AG04450 (cell line): ENCODE results near the gene ADAM19. TPM values are rescaled to one million over a fixed set of nuclear protein-coding genes. Genes with fewer than 3 reads are reported as not detected.

Source experiments
- CTCF ChIA-PET: fragments of 300-600, 350-600 bp; formaldehyde crosslinking; extraction: SDS; loops from one replicate; lab custom pipeline; 2022; ENCODE audit warnings: antibody characterized with exemption, inconsistent platforms; lab: Charles Lee
- POLR2A ChIA-PET: fragments of 350-600 bp; formaldehyde crosslinking; extraction: SDS; loops from one replicate; lab custom pipeline; 2021; ENCODE audit warnings: antibody characterized with exemption, inconsistent platforms; lab: Yijun Ruan, JAX
- DNase-seq: peaks from one replicate; pipeline ENCODE4 v3.0.0-alpha.2; 2011; ENCODE audit warnings: low read depth, low spot score
- H3K27ac ChIP-seq: one replicate; pipeline ENCODE4 v1.5.1; 2012; ENCODE audit warnings: low read depth, low read length, control low read depth
- H3K27me3 ChIP-seq: one replicate; pipeline ENCODE4 v1.6.0; 2012; ENCODE audit warnings: low read length; ENCODE audit not compliant: control insufficient read depth, insufficient read depth
- H3K4me3 ChIP-seq: 2 replicates; pipeline ENCODE4 v1.5.1; 2011; ENCODE audit warnings: mild to moderate bottlenecking, low read depth, low read length, control low read depth
- H3K9me3 ChIP-seq: 2 replicates; pipeline ENCODE4 v1.5.1; 2012; ENCODE audit warnings: low read length; ENCODE audit not compliant: control insufficient read depth, insufficient read depth
- polyA plus RNA-seq: library from polyadenylated mRNA; depleted of rRNA; stranded (reverse); fragments of >200 nt; gene quantifications from 2 replicates; pipeline ENCODE4 v1.2.3, GENCODE V29; 2011
- TF ChIP-seq, protein P1 (sequence below): IDR thresholded peaks from 2 replicates; pipeline ENCODE4 v1.5.1; 2011; ENCODE audit warnings: low read depth, low read length, control low read depth, inconsistent platforms

Gene ADAM19
- polyA plus RNA-seq, 1 experiment: 44.7 TPM

DNA sequence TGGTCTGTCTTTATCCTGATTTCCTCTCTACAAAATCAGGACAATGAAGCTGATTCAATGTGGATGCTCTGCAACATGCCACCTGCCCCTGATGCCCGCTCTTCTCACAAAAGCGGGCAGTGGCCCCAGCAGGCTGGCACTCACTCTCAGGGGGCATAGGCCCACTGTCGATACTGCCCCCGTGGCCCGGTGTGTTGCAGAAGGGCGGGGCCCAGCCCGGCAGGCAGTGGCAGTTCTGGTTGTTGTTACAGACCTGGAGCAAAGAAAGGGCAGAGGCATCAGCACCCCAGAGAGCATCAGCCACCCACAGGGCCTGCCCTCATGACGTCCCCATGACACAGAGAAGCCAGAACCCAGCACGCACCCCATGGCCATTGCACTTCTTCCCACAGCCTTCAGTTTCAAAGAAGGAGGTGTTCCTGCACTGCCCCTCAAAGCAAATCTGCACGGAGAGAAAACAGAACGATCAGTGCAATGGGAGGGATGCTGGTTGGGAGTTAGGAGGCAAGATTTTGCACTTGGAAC is 84.0 kb downstream of the ADAM19 start:
- Histone ChIP-seq H3K27me3 (no peaks in the 10 kb centered on the region), H3K27ac (no peak overlapping the region), H3K4me3 (no peak overlapping the region), H3K9me3 (no peaks in the 10 kb centered on the region; the same call in 1 of the 2 replicates)
- CTCF ChIA-PET: no interaction called here
- DNase-seq: no peak
- TF ChIP-seq, protein P1, sequence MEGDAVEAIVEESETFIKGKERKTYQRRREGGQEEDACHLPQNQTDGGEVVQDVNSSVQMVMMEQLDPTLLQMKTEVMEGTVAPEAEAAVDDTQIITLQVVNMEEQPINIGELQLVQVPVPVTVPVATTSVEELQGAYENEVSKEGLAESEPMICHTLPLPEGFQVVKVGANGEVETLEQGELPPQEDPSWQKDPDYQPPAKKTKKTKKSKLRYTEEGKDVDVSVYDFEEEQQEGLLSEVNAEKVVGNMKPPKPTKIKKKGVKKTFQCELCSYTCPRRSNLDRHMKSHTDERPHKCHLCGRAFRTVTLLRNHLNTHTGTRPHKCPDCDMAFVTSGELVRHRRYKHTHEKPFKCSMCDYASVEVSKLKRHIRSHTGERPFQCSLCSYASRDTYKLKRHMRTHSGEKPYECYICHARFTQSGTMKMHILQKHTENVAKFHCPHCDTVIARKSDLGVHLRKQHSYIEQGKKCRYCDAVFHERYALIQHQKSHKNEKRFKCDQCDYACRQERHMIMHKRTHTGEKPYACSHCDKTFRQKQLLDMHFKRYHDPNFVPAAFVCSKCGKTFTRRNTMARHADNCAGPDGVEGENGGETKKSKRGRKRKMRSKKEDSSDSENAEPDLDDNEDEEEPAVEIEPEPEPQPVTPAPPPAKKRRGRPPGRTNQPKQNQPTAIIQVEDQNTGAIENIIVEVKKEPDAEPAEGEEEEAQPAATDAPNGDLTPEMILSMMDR: no peak
- POLR2A ChIA-PET: no interaction called here

DNA sequence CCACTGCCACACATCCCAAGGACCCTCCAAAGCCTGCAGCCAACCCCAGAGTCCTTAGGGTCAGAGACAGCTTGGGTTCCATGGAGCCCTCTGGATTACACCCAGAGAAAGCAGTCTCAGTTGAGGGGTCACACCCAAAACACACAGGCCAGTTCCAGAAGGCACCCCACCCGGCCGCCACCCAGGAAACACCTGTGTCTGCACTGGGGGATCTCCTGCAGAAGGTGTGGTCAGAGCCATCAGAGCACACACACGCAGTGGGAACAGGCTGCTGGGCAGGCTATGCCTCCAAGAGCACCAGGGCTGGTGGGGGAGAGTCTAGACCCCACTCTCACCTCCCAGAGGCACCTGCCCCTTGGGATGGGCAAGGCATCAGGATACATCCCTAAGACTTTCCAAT is 88.2 kb downstream of the ADAM19 start:
- no peaks in the 10 kb centered on the region for H3K27me3 ChIP-seq
- ChIA-PET POLR2A (no interaction called here), CTCF (no interaction called here)
- no peak overlapping the region for H3K4me3 ChIP-seq
- H3K27ac ChIP-seq: no peak overlapping the region
- TF ChIP-seq, protein P1: no peak
- DNase-seq: no peak
- no peaks in the 10 kb centered on the region; the same call in 1 of the 2 replicates for H3K9me3 ChIP-seq

DNA sequence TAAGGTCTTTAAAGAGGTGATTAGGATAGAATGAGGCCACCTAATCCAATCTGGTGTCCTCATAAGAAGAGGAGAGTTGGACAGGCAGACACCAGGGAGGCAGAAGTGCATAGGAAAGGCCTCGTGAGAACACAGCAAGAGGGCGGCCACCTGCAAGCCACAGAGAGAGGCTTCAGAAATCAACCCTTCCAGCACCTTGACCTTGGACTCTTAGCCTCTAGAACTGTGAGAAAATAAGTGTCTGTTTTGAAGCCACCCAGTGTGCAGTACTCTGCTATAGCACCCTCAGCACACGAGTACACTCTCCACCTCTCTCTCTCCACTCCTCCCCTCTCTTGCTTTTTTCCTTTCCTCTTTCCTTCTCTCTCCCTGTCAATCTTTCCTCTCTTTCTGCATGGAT is 88.7 kb downstream of the ADAM19 start:
- TF ChIP-seq, protein P1: no peak
- Histone ChIP-seq H3K4me3 (no peak overlapping the region), H3K27ac (no peak overlapping the region), H3K9me3 (no peaks in the 10 kb centered on the region; the same call in 1 of the 2 replicates), H3K27me3 (no peaks in the 10 kb centered on the region)
- no peak for DNase-seq
- CTCF ChIA-PET: no interaction called here
- POLR2A ChIA-PET: no interaction called here

DNA sequence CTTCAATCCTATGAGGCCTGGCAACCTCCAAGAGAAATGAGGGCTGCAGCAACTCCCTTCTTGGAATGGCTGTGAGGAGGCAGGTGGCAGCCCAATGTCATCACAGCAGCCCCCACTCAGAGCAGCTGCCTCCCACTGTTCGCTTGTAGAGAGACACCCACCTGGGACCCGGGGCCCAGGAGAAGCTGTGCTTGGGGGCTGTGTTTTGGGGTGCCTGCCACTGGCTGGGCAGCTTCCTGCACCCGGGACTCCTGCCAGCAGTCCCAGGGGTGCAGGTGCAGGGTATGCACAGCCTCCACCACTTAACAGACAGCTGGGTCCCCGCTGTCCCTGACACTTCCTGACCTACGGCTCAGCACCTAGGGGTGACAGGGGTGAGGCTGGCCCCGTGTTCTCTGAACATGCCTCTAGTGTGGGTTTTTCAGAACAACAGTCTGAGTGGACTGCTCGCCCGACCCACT is 89.3 kb downstream of the ADAM19 start:
- no peak overlapping the region for H3K27ac ChIP-seq
- no peaks in the 10 kb centered on the region for H3K27me3 ChIP-seq
- TF ChIP-seq, protein P1: no peak
- H3K4me3 ChIP-seq: no peak overlapping the region
- DNase-seq: no peak
- no peaks in the 10 kb centered on the region for H3K9me3 ChIP-seq
- CTCF ChIA-PET: interaction anchor here (0.8 to 2.7 kb wide), 5 partner anchors 10 to 257 kb away, joined by 3 to 14 read pairs (median 7); partner anchors contain the start of gene LSM11
- POLR2A ChIA-PET: no interaction called here

DNA sequence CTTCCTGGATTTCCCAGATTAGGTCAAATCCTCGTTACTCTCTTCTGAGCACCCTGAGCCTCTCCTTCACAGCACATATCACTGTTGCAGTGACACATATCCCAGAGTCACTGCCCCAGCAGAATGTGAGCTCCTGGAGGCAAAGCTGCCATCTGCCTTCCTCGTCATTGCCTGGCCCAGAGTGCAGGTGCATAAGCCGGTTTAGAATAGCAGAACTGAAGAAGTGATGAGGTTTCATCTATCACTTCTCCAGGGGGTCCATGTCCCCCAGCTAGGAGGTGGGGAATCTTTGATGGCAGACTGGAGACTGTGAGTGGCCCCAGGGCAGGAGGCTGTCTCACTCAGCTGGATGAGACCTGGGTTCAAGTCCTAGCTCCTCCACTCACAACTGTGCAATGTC is 89.8 kb downstream of the ADAM19 start:
- Histone ChIP-seq H3K27me3 (no peaks in the 10 kb centered on the region), H3K9me3 (no peaks in the 10 kb centered on the region), H3K27ac (no peak overlapping the region), H3K4me3 (no peak overlapping the region)
- ChIA-PET POLR2A (no interaction called here), CTCF (interaction anchor here (0.8 to 2.7 kb wide), 5 partner anchors 9 to 258 kb away, joined by 3 to 14 read pairs (median 7); partner anchors contain the start of gene LSM11)
- DNase-seq: no peak
- TF ChIP-seq, protein P1: no peak
